ENCODE measurements around the gene SLC37A1. TPM values are rescaled to one million over a fixed set of nuclear protein-coding genes. Genes with fewer than 3 reads are reported as not detected.
A peak's percentile ranks its signal among the peaks of the same experiment; 100 is the strongest.

Gene SLC37A1
- total RNA-seq, 1 donor from 2014 or later = 5.0 TPM

DNA sequence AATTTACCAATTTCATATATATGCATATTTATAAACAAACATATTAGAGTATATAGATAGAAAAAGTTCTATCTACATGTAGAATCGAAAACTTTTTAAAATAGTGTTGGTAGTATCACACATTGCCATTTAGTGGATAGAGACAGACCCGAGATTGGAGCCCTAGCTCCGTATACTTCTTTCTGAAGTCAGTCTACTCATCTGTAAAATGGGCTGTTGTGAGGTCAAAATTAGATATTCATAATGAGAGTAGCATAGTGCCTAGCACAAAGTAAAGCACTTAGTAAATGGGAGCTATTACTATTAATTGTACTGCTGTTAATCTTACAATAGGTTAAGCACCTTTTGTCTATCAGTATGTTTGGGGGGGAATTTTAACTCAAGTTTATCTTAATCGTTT lies 13.4 kb upstream of the SLC37A1 start:
- ATAC-seq (no peak), DNase-seq (ENCODE audit: low spot score) (no peak)

DNA sequence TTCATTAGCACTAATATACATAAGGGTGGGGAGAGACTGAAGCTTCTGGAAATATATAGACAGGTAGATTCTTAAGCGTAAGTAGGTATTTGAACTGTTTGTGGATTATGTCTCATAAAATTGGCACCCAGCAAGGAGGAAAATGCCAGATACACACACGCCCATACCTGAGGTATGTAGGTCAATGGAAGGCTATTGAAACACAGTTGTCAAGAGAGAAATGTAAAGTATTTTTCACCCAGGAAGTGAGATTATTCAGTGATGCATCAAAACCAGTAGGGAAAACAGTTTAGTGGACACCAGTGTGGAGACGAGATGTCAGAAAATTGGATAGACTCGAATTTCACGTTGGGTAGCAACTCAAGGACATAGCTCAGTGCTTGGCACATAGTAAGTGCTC lies 12.9 kb upstream of the SLC37A1 start:
- no peak for DNase-seq (ENCODE audit: low spot score)
- no peak for ATAC-seq

DNA sequence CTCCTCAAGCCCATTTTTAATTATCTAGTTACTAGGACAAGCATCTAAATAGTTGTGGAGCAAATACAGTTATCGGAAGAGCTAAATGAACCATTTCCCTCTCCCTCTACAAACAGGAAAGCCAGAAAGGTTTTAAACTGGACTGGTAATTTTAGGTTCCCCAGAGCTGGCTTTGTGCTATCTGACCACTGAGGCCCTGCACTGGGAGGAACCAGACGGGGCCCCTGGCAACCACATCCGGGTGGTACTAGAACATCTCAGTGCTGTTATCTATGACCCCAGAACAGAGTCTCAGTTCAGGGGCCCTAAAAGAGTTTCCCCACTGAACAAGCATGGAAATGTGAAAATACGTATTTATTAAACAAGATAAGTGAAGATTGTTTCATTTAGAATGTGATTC lies 9.9 kb upstream of the SLC37A1 start:
- ATAC-seq = no peak
- DNase-seq (ENCODE audit: low spot score) = no peak

- no peak for ATAC-seq
- no peak for DNase-seq (ENCODE audit: low spot score)
These were observed 8.4 kb upstream of the SLC37A1 start for GRCh38 chr21:42505090-42505726.

DNA sequence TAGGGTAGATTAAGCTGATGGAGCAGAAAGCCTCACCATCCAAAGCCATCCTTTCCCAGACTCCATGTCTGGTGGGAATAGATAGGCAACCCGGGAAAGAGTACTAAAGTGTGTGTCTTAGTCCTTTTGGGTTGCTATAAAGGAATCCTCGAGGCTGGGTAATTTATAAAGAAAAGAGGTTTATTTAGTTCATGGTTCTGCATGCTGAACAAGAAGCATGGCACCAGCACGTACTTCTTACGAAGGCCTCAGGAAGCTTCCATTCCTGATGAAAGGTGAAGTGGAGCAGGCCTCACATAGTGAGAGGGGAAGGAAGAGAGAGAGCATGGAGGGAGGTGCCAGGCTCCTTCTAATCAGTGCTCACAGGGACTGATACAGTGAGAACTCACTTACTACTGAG lies 6.2 kb upstream of the SLC37A1 start:
- ATAC-seq (no peak), DNase-seq (ENCODE audit: low spot score) (no peak)

- DNase-seq (ENCODE audit: low spot score) (no peak), ATAC-seq (no peak)
These were observed 5.3 kb upstream of the SLC37A1 start for GRCh38 chr21:42508371-42508770.

- no peak for DNase-seq (ENCODE audit: low spot score)
- ATAC-seq = no peak
These were observed 4.4 kb upstream of the SLC37A1 start for GRCh38 chr21:42509244-42509643.

DNA sequence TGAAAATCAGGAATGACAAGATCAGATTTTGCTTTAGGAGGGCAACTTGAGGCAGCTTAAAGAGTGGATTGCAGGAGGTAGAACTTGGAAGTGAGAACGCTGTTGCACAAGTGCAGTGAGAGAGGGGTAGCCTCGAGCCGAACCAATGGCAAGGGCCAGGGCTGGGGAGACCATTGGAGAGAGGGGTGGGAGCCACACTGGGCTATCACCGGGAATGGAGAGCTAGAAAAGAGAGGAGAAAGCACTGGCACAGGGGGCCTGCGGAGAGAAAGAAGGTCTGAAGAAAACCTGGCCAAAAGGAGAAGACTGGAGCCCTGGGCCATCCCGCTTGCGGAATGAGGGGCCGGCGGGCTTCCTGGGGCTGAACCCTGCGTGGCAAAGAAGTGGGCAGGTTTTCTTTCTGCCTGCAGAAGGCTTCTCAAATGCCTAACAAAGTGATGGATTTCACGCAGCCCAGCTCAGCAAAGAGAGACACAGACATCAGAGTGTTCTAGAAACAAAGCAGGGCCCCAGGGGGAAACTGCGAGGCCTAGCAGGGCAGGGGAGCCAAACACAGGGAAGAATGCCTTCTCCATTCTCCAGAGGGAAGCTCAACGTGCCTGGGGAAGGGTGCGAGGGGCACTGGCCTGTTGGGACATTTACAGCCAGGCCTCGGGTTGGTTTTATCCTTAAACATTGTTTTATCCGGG lies 1.2 kb upstream of the SLC37A1 start:
- DNase-seq (ENCODE audit: low spot score) (no peak), ATAC-seq (no peak)

DNA sequence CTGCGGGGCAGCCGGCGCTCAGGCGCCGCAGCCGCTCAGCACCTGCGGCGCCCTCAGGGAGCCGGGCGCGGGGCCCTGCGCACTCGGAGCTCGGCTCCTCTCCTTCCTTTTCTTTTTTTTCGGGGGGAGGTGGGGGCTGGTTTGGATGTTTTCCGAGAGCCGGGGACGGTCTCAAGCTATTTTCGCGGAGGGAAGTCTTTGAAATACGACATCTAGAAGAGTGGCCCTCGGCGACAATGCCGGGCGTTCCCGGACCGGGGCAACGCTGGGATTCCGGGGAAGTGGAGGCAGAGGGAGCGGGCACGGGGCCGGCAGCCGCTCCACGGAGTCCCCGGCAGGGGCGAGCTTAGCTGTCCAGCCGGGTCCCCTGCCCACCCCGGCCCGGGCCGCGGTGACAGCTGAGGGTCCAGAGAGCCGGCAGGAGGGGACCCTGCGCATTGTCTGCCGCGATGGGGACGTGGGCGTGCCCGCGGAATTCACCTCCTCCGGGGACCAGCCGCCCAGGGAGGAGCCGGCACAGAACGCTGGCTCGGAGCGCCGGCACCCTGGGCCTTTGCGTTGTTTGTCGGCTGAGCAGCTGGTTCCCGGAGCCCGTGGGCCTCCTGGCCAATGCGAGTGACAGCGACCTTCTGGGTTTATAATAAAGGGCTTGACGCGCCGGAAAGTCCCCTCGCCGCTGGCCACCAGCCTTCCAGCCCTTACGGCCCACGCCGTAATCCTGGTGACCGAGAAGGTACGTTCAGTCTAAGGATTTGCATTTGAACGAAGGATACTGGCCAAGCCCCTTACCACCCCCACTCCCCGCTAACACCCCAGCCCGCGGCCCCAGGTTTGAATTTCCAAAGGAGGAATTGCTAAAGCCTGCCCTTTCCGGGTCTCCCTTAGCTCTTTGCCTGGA lies 582 bp downstream of the SLC37A1 start:
- DNase-seq (ENCODE audit: low spot score) = peak; percentile 73
- peak; percentile 86 for ATAC-seq

- no peak for DNase-seq (ENCODE audit: low spot score)
- no peak for ATAC-seq
These were observed 1.2 kb downstream of the SLC37A1 start for GRCh38 chr21:42514883-42515228.

DNA sequence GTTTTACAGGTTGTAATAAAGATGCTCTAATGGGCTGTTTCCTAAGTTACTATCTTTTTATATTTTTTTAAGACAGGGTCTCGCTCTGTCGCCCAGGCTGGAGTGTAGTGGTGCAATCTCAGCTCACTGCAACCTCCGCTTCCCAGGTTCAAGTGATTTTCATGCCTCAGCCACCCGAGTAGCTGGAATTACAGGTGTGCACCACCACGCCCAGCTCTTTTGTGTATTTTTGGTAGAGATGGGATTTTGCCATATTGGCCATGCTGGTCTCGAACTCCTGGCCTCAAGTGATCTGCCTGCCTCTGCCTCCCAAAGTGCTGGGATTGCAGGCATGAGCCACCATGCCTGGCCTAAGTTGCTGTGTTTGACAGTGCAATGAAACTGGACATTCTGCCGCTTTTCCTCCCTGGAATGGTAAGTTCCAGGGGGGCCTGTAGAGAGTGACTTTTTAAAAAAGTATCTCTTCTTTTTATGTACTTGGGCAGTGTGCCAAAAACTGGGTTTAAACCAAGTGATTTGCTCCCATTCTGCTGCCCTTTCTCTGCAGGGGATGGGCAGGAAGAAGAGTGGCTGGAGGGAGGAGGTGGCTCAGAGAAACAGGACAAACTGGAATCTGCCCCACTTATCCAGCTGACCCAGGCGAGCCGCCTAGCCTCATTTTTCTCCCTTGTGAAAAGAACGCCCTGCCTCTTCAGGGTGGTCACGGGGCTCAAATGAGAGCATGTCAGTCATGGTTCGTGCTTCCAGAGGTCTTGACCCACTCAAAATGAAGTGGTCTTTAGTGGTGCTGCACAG lies 2.3 kb downstream of the SLC37A1 start:
- DNase-seq (ENCODE audit: low spot score) = no peak

GRCh38 chr21:42518215-42518614 lies 4.6 kb downstream of the SLC37A1 start:
- no peak for ATAC-seq
- DNase-seq (ENCODE audit: low spot score) = no peak

More for the DNA sequence above, 2.3 kb downstream of the SLC37A1 start:
- no peak for ATAC-seq

DNA sequence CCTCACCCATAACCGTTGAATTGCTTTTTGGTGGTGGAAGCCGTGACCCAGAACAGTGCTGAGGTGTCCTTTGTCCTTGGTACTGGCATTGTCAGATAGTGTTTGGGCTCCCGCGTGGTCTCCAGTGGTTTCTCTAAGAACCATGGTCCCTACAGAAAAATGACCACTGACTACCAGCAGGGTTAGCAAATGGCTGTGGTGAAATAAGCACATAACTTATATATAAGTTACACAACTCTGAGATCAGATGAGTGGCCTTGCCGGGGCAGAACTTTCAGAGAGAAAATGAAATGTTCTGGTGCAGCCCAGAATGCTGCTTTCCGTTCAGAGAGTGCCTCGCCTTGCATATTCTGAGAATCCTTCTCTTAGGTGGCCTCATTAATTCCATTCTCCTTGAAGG lies 5.0 kb downstream of the SLC37A1 start:
- DNase-seq (ENCODE audit: low spot score) (no peak), ATAC-seq (no peak)

- ATAC-seq (no peak), DNase-seq (ENCODE audit: low spot score) (no peak)
These were observed 7.1 kb downstream of the SLC37A1 start for GRCh38 chr21:42520628-42521253.

DNA sequence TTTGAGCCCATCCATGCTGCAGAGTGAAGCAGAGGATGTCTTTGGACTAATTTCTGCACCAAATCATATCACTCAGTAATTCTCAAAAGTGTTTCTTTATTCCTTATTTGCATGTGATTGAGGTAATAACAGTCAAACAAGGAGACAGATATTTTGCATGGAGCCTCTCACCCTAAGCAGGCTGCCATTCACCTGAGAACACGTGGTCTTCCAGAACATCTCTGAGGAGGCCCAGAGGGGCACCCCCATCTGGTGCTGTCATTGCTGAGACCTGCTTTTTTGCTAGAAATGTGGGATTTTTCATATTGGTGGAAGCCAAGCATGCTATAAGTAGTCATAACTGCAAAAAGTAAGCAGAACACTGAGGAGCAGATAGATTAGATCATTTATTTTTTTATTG lies 7.7 kb downstream of the SLC37A1 start:
- ATAC-seq = no peak
- no peak for DNase-seq (ENCODE audit: low spot score)

DNA sequence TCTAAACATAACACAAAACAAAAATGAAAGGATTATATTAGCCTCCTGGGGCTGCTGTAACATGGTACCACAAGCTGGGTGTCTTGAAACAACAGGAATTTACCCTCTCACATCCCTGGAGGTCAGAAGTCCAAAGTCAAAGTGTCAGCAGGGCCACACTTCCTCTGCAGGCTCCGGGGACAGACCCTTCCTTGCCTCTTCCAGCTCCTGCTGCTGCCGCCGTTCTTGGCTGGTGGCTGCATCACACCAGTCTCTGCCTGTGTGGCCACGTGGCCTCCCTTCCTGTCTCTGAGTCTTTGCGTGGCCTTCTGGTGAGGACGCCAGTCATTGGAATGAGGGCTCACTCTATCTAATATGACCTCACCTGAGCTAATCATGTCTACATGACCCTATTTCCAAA lies 8.2 kb downstream of the SLC37A1 start:
- no peak for DNase-seq (ENCODE audit: low spot score)
- no peak for ATAC-seq

- DNase-seq (ENCODE audit: low spot score) (no peak), ATAC-seq (no peak)
These were observed 8.6 kb downstream of the SLC37A1 start for GRCh38 chr21:42522271-42522670.

DNA sequence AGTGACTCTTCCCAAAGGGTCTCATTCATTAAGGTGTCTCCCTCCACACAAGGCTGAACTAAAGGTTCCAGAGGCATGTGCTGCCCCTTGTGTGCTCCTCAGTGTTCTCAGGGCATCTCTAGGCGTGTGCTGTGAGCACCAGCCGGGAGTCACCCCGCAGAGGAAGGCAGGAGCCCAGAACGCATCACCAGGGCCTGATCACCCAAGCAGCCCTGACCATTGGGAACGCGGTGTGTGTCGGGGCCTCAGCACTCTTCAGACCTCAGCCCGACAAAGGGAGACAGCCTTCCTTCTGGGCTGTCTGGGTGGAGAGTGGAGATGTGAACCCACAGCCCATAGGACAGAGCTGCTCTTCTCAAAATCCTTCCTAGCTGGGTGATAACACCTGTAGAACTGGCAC lies 9.1 kb downstream of the SLC37A1 start:
- no peak for DNase-seq (ENCODE audit: low spot score)

GRCh38 chr21:42523211-42523610 lies 9.6 kb downstream of the SLC37A1 start:
- DNase-seq (ENCODE audit: low spot score) (no peak), ATAC-seq (no peak)

More for the DNA sequence above, 9.1 kb downstream of the SLC37A1 start:
- no peak for ATAC-seq

DNA sequence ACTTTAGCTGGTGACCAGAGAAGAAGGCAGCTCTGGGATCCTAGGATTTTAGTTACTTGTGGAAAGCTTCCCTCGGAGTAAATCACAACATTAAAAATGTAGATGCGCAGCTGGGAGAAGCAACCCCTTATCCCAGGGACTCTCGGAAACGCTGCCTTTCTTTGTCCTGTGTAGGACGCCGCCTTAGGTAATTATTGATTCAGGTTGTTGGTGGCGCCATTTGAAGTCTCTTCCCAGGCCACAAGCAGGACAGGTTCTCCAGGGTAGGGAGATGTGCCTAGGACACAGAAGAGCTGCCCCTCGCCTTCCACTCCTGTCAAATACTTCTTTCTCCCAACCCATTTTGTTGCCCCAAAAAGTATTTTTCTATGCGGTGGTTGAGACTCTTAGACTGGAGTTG lies 10.3 kb downstream of the SLC37A1 start:
- DNase-seq (ENCODE audit: low spot score) (no peak), ATAC-seq (no peak)
